HG02973 (cell line): Measurements from ENCODE around the gene EFCAB6.

Source experiments
- ATAC-seq: cut with Tn5 transposase; IDR thresholded peaks from one replicate; pipeline ENCODE4 v1.9.1; 2021; ENCODE audit warnings: moderate library complexity; ENCODE audit not compliant: unreplicated experiment

The EFCAB6 gene

GRCh38 chr22:43819421-43819921, 7.4 kb upstream of the EFCAB6 start:
- no peak for ATAC-seq

GRCh38 chr22:43818981-43819380, 6.9 kb upstream of the EFCAB6 start:
- no peak for ATAC-seq

- no peak for ATAC-seq
Observed at GRCh38 chr22:43817402-43817801, 5.3 kb upstream of the EFCAB6 start.

- no peak for ATAC-seq
Observed at GRCh38 chr22:43814264-43814663, 2.2 kb upstream of the EFCAB6 start.

GRCh38 chr22:43812890-43813289, 785 bp upstream of the EFCAB6 start:
- no peak for ATAC-seq

- no peak for ATAC-seq
Observed at GRCh38 chr22:43811777-43812148, 342 bp downstream of the EFCAB6 start.

- ATAC-seq: no peak
Observed at GRCh38 chr22:43802897-43803495, 9.1 kb downstream of the EFCAB6 start.

- ATAC-seq: no peak
Observed at GRCh38 chr22:43800970-43801369, 11.1 kb downstream of the EFCAB6 start.

- no peak for ATAC-seq
Observed at GRCh38 chr22:43798492-43798891, 13.6 kb downstream of the EFCAB6 start.

GRCh38 chr22:43796567-43796966, 15.5 kb downstream of the EFCAB6 start:
- ATAC-seq: no peak

GRCh38 chr22:43795320-43795719, 16.8 kb downstream of the EFCAB6 start:
- no peak for ATAC-seq

GRCh38 chr22:43792905-43793304, 19.2 kb downstream of the EFCAB6 start:
- no peak for ATAC-seq

GRCh38 chr22:43789452-43789851, 22.7 kb downstream of the EFCAB6 start:
- no peak for ATAC-seq

GRCh38 chr22:43783777-43784176, 28.3 kb downstream of the EFCAB6 start:
- no peak for ATAC-seq

GRCh38 chr22:43782448-43782847, 29.7 kb downstream of the EFCAB6 start:
- no peak for ATAC-seq

GRCh38 chr22:43777286-43777685, 34.8 kb downstream of the EFCAB6 start:
- ATAC-seq: no peak

GRCh38 chr22:43776081-43776670, 35.9 kb downstream of the EFCAB6 start:
- no peak for ATAC-seq

GRCh38 chr22:43774318-43774915, 37.7 kb downstream of the EFCAB6 start:
- ATAC-seq: no peak

- ATAC-seq: no peak
Observed at GRCh38 chr22:43772831-43773230, 39.3 kb downstream of the EFCAB6 start.

- ATAC-seq: no peak
Observed at GRCh38 chr22:43755452-43755851, 56.7 kb downstream of the EFCAB6 start.

GRCh38 chr22:43755011-43755410, 57.1 kb downstream of the EFCAB6 start:
- no peak for ATAC-seq

- ATAC-seq: no peak
Observed at GRCh38 chr22:43754176-43754575, 57.9 kb downstream of the EFCAB6 start.
